IPS-15b (cell line): ENCODE data around the gene TXNDC11.
A peak's percentile ranks its signal among the peaks of the same experiment; 100 is the strongest.

Experiments
- H3K27me3 ChIP-seq: one replicate; pipeline ENCODE4 v1.6.1; 2013; ENCODE audit warnings: low read length; ENCODE audit not compliant: control insufficient read depth, insufficient read depth
- H3K36me3 ChIP-seq: one replicate; pipeline ENCODE4 v1.6.1; 2013; ENCODE audit warnings: low read length; ENCODE audit not compliant: control insufficient read depth, insufficient read depth
- H3K4me1 ChIP-seq: one replicate; pipeline ENCODE4 v1.6.1; 2013; ENCODE audit warnings: mild to moderate bottlenecking, low read length; ENCODE audit not compliant: control insufficient read depth, insufficient read depth
- H3K4me3 ChIP-seq: one replicate; pipeline ENCODE4 v1.5.1; 2013; ENCODE audit warnings: low read depth, low read length
- H3K9ac ChIP-seq: one replicate; pipeline ENCODE4 v1.6.1; 2013; ENCODE audit warnings: low read depth, mild to moderate bottlenecking, low read length
- H3K9me3 ChIP-seq: one replicate; pipeline ENCODE4 v1.6.1; 2013; ENCODE audit warnings: mild to moderate bottlenecking, low read length; ENCODE audit not compliant: control insufficient read depth, insufficient read depth

TXNDC11 gene

DNA sequence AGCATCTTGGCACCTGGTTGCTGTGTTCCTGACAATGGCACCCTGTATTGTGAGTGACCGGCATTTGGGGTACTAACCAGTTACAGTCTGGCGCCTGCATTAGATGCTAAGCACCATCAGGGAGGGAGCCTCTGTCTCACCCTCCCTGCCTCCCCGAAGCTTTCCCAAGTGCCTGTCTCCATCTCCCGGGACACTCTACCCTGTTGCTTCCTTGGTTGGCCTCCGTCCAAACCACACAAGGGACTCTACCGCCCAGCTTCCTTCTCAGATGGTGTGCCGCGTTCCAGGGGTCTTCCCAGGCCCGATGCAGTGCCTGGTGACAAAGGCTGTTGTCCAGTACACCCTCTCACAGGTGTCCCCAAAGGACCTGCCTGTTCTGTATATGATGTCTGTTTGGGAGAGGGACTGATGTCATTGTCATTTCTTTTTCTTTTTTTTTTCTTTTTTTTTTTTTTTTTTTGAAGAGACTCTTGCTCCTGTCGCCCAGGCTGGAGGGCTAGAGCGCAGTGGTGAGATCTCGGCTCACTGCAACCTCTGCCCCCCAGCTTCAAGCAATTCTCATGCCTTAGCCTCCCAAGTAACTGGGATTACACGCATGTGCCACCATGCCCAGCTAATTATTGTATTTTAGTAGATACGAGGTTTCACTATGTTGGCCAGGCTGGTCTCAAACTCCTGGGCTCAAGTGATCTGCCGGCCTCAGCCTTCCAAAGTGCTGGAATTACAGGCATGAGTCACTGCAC lies 67.7 kb downstream of the TXNDC11 start:
- Histone ChIP-seq H3K27me3 (no peaks in the 10 kb centered on the region), H3K9ac (no peak overlapping the region), H3K4me3 (no peak overlapping the region), H3K4me1 (peaks cover 6% of the 10 kb centered on the region), H3K36me3 (peaks cover 41% of the 10 kb centered on the region), H3K9me3 (no peaks in the 10 kb centered on the region)

DNA sequence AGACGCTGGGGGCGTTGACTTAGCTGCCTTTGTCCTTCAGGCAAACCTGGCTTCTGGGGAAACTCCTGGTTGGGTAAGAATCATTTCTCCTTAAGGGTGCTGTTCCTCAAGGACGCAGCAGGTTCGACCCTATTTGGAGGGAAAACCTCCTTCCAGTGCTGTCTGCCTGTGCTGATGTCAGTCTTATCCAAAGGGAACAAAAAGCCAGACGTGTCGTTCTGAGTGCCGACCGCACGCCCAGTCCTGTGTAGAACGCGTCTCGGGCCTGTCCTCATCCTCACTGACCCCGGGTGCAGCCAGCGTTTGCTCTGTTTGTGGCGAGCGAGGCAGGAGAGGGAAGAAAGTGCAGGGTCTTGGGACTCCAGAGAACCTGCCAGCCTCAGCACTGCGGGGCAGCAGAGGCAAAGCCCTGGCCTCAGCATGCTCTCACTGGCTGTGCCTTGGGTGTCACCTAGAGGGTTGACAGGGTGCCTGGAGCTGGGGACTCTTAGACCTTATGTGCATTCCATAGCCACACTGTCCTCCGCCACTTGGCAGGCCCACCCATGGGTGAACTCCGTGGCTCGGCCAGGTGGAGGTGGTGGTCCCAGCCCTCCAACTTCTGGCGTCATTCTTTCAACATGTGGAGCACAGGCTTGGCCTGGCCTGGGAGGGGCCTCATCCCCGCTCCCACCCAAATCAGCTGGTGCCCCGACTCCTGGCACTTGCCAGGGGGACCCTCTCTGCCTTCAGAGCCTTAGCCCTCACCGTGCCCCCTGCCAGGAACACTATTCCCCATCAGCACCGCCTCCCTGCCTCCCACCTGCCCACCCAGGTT lies 68.4 kb downstream of the TXNDC11 start:
- Histone ChIP-seq H3K27me3 (no peaks in the 10 kb centered on the region), H3K4me1 (peaks cover 11% of the 10 kb centered on the region), H3K9me3 (no peaks in the 10 kb centered on the region), H3K36me3 (peaks cover 41% of the 10 kb centered on the region), H3K4me3 (no peak overlapping the region), H3K9ac (no peak overlapping the region)

DNA sequence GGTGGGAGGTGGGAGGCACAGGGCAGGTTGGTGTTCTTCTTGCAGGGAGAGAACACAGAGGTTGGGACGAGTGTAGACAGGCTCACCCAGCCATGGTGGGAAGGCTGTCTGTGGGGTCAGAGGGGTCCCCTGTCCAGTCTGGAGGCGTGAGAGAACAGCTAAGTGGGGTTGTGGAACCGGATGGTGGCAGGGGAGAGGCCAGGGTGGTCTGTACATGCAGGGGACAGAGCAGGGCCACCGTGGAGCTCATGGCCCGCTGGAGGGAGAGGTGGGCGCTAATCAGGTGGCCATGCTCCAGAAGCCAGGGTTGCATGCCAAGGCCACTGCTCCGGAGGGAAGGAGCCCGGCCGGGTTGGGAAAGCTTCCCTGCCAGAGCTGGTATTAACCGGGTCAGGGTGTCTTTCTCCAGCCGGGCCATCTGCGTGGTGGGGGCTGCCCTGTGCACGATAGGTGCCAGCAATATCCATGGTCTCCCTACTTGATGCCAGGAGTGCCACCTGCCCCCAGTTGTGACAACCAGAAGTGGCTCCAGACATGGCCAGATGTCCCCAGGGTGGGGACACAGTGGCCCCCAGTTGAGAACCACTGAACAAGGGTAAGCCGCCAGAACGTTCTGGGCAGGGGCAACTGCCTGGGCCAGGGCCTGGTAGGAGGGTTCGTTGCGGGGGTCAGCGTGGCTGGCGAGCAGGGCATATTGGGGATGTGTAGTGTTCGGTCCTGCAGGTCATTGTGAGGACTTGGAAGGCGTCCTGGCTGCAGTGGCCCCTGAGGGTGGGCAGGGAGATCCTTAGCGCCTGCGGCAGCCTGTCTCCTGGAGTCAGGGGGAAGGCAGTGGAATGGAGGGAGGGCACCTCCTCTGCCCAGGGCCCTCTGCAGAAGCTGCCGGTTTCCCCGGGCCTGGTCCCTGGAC lies 69.3 kb downstream of the TXNDC11 start:
- Histone ChIP-seq H3K9me3 (no peaks in the 10 kb centered on the region), H3K4me1 (peaks cover 11% of the 10 kb centered on the region), H3K27me3 (no peaks in the 10 kb centered on the region), H3K36me3 (peaks cover 37% of the 10 kb centered on the region), H3K4me3 (no peak overlapping the region), H3K9ac (no peak overlapping the region)

DNA sequence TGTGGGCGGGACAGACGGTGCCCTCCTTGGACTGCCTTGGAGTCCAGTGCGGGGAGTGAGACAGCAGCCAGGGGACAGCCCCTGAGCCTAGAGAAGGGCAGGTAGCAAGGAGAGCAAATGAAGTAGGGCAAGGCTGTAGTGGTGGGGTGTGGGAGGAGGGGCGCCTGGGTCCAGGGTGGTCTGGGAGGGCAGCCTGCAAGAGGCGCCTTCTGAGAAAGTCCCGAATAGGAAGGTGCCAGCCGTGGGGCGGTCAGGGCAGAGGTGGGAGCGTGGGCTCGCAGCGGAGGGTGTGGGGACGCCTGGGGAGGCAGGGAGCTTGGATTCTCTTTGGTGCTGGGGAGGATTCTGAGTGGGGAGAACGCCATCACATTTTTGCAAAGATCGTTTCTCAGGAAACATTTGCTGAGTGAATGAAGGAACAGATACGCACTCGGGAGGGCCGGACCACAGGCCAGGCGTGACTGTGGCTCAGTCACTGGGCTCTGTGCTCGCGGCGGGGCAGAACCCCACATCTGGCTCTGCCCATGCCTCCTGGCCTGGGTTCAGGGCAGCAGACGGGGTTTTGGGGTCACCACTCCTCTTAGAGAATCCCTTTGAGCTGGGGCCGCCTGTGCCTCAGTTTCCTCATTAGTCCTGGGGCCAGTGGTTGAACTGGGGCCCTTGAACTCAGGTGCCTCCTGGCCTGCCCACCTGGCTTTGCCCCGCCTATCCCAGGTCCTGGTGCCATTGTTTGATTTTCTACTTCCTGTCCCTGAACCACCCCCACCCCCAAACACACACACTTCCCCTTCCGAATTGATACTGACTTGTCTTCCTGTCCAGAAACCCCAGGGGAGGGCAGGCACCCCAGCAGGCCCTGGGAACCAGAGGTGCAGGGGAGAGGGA lies 70.2 kb downstream of the TXNDC11 start:
- H3K4me1 ChIP-seq: peaks cover 11% of the 10 kb centered on the region
- no peaks in the 10 kb centered on the region for H3K9me3 ChIP-seq
- H3K9ac ChIP-seq: no peak overlapping the region
- H3K4me3 ChIP-seq: no peak overlapping the region
- peaks cover 29% of the 10 kb centered on the region for H3K36me3 ChIP-seq
- H3K27me3 ChIP-seq: no peaks in the 10 kb centered on the region

DNA sequence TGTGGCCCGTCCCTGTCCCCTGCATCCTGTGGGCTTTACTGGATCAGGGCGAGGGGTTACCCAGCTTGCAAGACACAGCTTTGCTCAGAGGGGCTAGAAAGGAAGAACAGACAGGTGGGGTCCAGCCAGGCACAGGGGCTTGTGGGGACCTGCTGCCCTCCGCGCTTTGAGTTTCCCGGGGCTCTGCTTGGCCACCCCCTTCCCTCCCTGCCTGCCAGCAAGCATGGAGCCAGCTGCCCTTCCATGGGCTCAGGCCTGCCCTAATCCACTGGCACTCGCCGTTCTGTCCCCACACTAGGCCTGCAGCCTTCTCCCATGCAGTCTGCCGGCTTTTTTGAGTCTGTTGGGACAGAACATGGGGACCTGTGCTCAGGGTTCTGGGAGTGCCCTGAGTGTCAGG lies 71.0 kb downstream of the TXNDC11 start:
- Histone ChIP-seq H3K4me1 (peaks cover 11% of the 10 kb centered on the region), H3K27me3 (no peaks in the 10 kb centered on the region), H3K4me3 (no peak overlapping the region)

DNA sequence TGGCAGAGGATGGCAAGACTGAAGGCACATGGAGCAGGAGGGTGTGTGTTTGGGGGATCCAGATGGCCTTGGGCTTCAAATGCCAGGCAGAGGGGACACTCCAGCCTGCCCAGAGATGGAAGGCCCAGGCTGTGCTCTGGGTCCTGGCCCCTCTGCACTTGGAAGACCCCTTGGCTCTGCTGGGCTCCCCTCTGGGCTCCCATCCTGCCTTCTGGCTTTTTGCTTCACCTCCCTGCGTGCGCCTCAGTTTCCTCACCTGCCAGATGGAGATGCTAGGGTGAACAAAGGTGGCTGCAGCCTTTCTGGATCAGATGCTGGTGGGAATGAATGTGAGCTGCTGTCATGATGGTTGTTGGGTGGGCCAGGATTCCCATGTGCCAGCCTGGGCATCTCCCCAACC lies 71.4 kb downstream of the TXNDC11 start:
- H3K36me3 ChIP-seq: peaks cover 18% of the 10 kb centered on the region
- H3K27me3 ChIP-seq: peaks cover 2% of the 10 kb centered on the region
- no peaks in the 10 kb centered on the region for H3K9me3 ChIP-seq
- H3K4me1 ChIP-seq: peaks cover 11% of the 10 kb centered on the region
- H3K4me3 ChIP-seq: no peak overlapping the region
- peak overlapping the region; percentile 39 for H3K9ac ChIP-seq

More for the DNA sequence above, 71.0 kb downstream of the TXNDC11 start:
- no peak overlapping the region for H3K9ac ChIP-seq
- H3K9me3 ChIP-seq: no peaks in the 10 kb centered on the region
- H3K36me3 ChIP-seq: peaks cover 22% of the 10 kb centered on the region

DNA sequence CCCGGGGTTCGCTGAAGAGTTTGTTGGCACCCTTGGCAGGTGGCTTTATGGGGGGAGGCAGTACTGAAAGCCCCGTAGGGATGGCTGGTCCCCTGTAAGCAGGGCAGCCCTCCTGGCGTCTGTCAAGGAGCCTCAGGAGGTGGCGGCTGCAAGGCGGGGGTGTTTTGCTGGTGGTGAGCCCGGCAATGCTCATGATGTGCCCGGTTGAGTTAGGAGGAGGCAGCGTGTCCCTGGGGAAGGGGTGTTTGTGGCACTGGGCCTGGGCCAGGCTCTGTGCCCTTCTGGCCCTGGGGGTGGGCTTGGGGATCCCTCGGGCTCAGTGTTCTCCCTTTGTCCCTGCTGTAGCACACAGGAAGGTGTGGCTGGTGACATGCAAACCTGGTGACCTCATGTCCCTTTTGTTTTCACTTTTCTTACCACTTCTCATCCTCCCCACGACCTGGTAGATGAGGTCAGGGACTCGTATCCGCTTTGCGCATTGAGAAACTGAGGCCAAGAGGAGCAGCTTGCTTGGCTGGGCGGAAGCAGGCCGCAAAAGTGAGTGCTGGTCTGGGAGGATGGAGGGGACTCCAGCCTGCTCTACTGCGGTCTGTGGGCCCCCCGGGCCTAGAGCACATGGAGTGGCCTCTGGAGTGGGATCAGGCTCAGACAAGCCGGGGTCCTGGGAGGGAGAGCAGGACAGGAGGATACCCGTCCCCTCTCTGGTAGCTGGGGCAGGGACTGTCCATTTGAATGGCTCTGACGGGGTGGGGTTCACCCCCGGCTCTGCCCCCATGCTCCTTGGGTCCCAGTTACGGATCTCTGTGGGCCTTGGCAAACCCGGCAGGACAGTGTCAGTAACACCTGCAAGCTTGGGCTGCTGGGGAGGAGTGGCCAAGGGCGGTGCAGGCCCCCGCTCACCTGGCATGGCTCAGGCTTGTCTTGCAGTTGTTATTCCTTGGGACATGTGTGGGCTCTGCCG lies 72.2 kb downstream of the TXNDC11 start:
- Histone ChIP-seq H3K27me3 (peaks cover 2% of the 10 kb centered on the region), H3K9ac (peak overlapping the region; percentile 39), H3K4me3 (peak overlapping the region; percentile 69), H3K36me3 (peaks cover 10% of the 10 kb centered on the region), H3K9me3 (no peaks in the 10 kb centered on the region), H3K4me1 (peaks cover 13% of the 10 kb centered on the region)

DNA sequence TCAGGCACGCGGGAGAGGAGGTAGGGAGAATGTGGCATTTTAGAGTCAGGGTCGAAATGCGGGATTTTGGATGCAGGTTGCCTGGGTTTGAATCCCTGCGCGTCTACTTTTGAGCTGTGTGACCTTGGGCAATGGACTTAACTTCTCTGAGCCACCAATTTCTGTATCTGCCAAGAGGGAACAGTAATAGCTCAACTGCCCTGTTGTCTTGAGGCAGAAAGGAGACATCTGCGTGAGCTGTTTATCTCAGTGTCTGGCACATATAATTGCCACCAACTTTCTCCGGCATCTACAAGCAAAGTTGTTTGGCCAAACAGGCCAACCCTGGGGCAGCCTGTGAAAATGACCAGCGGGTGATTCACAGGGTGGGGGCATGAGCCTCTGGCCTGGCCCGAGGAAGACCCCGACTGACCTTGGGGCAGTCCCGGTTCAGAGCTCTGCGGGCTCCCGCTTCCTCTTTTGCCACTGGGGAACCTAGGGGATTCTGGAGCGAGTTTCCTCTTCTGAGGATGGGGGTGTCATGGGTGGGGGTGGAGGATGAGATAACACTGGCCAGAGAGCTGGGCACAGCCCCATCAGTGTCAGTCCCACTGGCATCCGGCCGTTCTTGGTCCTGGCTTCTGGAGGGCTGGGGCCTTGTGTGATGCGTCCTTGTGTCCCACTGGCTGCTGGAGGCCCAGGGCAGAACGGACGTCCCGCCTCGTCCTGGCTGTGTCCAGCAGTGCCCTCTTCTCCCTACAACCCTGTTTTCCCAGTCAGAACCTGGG lies 73.1 kb downstream of the TXNDC11 start:
- Histone ChIP-seq H3K27me3 (peaks cover 2% of the 10 kb centered on the region), H3K36me3 (peaks cover 10% of the 10 kb centered on the region), H3K9me3 (no peaks in the 10 kb centered on the region), H3K4me1 (peaks cover 18% of the 10 kb centered on the region), H3K4me3 (peak overlapping the region; percentile 69), H3K9ac (peak overlapping the region; percentile 60)

DNA sequence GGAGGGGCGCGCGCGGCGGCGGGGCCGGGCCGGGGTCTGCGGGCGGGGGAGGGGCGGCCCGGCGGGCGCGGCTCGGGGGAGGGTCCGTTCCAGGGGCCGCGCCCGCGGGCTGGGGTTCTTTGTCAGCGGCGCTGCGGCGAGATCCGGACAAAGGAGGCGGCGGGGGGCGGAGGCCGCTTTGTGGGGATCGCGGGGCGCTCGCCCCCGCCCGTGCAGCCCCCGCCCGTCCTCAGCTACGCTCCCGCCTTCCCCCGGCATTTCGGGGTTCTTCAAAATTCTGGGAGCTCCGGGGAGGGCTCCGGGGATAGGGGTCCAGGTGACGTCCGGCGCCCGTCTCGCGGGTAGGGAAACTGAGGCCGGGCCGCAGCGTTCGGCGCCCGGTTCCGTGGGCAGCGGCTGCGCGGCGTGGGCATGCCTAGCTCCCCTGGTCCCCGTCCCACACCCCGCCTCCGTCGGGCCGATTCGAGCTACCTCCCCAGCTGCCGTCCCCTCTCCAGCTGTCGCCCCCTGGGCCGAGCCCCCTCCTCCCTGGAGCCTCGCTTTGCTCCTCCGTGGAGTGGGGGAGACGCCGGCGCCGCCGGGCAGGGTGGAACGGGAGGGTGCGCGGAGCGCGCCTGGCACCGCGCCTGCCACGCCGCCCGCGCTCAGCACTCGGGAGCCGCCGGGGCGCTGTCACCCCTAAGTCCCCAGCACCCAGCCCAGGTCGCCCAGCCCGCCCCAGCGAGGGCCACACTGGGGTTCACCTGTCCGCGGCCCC lies 73.9 kb downstream of the TXNDC11 start:
- Histone ChIP-seq H3K4me1 (peaks cover 18% of the 10 kb centered on the region), H3K9ac (peak overlapping the region; percentile 60)

More for the DNA sequence above, 73.9 kb downstream of the TXNDC11 start:
- Histone ChIP-seq H3K36me3 (peaks cover 9% of the 10 kb centered on the region), H3K27me3 (peaks cover 2% of the 10 kb centered on the region), H3K9me3 (no peaks in the 10 kb centered on the region), H3K4me3 (peak overlapping the region; percentile 69)
